ENCODE data around the gene TSPAN9. TPM values are rescaled to one million over a fixed set of nuclear protein-coding genes. Genes with fewer than 3 reads are reported as not detected.

Gene TSPAN9
- total RNA-seq, 3 donors from 2014 or later: 16.8 to 44.9 (median 36.9) TPM

DNA sequence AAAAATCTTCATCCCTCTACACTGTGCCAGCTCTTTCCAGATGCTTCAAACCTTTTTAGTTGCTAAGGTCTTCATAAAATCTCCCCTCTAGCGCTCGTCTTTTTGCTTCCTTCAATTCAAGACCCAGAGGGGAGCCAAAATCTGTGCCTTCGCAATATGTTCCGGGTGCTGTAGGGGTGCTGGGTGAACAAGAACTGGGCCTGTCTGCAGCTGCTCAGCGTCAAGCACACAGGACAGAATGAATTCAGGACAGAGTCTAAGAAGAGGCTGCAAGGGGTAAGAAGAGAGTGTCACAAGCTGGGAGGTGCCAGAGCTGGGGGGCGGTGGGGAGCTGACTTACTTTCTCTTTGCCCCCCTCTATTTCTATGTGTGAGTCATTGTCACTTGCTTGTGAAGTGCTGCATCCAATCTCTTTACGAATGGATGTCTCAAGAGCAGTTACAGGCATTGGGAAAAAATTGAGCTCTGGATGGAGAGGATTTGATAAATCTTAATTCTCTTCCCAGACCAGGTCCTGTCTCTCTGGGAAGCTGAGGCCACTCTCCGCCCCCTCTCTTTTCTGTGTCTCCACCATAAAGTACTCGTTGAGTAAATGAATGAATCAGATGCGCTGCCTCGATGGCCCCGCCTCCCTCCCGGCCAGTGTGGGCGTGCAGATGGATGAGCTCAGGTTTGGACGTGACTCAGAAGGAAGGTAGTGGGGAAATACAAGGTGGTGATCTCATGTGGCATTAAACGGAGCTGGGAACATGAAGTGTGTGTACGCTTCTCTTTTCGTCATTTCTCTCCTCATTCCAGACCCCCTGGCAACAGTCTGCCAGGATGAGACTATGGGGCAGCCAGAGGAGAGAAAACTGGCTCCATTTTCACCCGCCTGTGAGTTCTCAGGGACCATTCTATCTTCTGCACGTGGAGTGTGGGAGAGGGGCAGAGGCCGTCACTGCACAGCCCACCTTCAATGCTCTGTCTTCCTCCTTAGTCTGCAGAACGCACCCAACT is 91.3 kb downstream of the TSPAN9 start:
- H3K9me3 ChIP-seq: no peaks in the 10 kb centered on the region
- no peak overlapping the region for H3K4me3 ChIP-seq
- intact Hi-C loops (cut with DNase I; ENCODE audit: low total_unique reads): no loop called here
- peak; percentile 66 to 72 for DNase-seq (ENCODE audit: low spot score in 2 of 2)
- TF ChIP-seq, protein P1, sequence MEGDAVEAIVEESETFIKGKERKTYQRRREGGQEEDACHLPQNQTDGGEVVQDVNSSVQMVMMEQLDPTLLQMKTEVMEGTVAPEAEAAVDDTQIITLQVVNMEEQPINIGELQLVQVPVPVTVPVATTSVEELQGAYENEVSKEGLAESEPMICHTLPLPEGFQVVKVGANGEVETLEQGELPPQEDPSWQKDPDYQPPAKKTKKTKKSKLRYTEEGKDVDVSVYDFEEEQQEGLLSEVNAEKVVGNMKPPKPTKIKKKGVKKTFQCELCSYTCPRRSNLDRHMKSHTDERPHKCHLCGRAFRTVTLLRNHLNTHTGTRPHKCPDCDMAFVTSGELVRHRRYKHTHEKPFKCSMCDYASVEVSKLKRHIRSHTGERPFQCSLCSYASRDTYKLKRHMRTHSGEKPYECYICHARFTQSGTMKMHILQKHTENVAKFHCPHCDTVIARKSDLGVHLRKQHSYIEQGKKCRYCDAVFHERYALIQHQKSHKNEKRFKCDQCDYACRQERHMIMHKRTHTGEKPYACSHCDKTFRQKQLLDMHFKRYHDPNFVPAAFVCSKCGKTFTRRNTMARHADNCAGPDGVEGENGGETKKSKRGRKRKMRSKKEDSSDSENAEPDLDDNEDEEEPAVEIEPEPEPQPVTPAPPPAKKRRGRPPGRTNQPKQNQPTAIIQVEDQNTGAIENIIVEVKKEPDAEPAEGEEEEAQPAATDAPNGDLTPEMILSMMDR (IDR thresholded peaks at IDR 0.05): no peak
- peak in 1 of 3 donors; percentile 18 for TF ChIP-seq POLR2AphosphoS5 (IDR thresholded peaks at IDR 0.05)
- TF ChIP-seq POLR2A (IDR thresholded peaks at IDR 0.05): no peak
- no peaks in the 10 kb centered on the region for H3K27me3 ChIP-seq
- no peaks in the 10 kb centered on the region for H3K36me3 ChIP-seq
- H3K4me1 ChIP-seq: no peaks in the 10 kb centered on the region
- H3K27ac ChIP-seq: peak overlapping the region; percentile 34 to 70

DNA sequence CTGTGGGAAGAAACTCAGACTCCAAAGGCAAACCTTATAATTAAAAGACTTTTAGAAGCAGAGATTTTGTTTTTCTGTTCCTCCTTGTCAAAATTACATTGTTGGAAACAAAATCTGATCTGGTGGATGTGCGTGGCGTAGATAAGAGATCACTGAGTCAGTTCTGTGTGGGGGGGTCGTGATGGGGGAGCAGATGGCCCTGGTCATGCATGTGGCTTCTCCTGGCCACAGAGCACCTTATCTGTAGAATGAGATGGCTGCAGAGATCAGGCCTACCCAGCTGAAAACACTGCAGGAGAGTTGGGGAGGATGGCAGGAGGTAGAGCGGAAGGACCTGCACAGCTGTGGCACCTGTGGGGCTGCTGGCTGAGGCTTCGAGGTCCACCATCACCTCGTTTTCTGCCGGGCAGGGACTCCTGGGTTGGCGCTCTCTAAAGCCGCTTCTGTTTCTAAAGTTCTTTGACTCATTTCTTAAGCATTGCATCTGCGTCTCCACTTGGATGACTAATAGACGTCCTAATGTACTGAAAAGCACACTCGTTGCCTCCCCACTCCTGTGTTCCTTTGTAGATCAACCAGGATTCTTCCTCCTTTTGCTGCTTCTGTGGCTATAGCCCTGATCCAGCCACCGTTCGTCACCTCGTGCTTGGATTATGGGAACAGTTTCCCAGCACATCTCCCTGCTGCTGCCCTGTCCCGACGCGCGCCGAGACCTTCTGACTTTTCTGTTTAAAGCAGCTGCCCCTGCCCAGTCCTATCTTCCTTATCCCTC is 93.4 kb downstream of the TSPAN9 start:
- intact Hi-C loops (cut with DNase I; ENCODE audit: low total_unique reads): no loop called here
- no peak for DNase-seq (ENCODE audit: low spot score in 2 of 2)
- H3K27ac ChIP-seq: no peak overlapping the region

DNA sequence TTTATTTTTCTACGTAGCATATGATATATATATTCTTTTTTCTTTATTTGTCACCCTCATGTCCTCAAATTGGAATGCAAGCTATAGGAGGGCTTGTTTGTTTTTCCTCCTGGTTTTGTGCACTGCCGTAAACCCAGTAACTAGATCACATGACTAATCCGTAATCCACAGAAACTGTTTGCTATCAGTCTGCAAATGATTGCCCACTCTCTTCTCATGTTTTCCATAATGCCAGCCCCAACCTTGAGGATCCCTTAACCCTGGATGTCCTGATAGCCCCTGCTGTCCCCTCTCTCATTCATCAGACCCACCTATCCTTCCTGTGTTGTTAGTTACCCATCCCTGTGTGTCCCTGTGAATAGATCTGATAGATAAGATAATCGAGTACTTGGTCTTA is 94.0 kb downstream of the TSPAN9 start:
- TF ChIP-seq POLR2A (IDR thresholded peaks at IDR 0.05): no peak
- TF ChIP-seq, protein P1 (IDR thresholded peaks at IDR 0.05): no peak
- TF ChIP-seq POLR2AphosphoS5 (IDR thresholded peaks at IDR 0.05): no peak
- Histone ChIP-seq H3K9me3 (no peaks in the 10 kb centered on the region), H3K4me3 (no peak overlapping the region), H3K4me1 (no peaks in the 10 kb centered on the region), H3K27ac (no peak overlapping the region), H3K36me3 (no peaks in the 10 kb centered on the region), H3K27me3 (no peaks in the 10 kb centered on the region)
- no peak for DNase-seq (ENCODE audit: low spot score in 2 of 2)
- intact Hi-C loops (cut with DNase I; ENCODE audit: low total_unique reads): no loop called here

More for the DNA sequence above, 93.4 kb downstream of the TSPAN9 start:
- Histone ChIP-seq H3K27me3 (no peaks in the 10 kb centered on the region), H3K4me3 (no peak overlapping the region), H3K9me3 (no peaks in the 10 kb centered on the region), H3K4me1 (no peaks in the 10 kb centered on the region), H3K36me3 (no peaks in the 10 kb centered on the region)
- TF ChIP-seq POLR2A (IDR thresholded peaks at IDR 0.05) (no peak), POLR2AphosphoS5 (IDR thresholded peaks at IDR 0.05) (no peak)
- TF ChIP-seq, protein P1 (IDR thresholded peaks at IDR 0.05): no peak

DNA sequence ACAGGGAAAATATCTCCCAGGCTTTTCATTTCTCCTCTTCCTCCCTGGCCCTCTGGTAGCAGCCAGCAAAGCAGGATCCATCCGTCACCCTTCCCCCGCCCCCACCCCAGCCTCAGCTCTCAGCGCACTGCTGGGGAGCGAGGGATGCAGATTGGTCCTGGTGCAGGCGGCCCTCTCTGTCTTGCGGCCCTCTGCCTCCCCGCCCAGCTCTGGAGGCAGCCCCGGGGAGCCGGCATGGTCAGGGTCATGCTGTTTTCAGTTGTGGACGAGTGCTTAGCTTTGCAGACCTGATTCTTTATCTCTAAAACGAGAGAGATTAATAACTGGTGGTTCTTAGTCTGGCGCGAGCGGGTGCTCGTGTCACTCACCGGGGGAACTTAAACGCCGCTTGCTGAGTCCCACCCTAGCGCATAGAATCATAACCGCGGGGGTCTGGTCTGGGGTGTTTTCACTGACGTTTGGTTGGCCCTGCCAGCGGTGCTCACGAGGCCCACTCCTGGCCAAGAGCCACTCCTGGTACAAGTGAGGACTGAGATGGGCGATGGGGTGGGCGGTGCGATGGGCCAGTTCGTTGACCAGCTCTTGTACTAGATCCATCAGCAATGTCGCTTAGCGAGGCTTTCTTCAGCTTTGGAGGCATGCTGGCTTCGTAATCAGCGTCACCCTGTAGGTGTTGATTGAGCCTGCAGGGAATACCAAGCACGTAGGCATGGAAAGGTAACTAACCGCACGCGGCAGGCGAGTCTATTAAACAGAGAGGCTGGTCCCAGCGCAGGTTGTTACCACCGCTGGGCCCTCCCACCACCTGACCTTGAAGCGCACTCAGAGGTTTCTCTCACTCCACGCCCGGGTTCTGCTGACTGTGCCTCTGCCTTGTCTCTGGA is 95.2 kb downstream of the TSPAN9 start:
- TF ChIP-seq POLR2AphosphoS5 (IDR thresholded peaks at IDR 0.05) (no peak), POLR2A (IDR thresholded peaks at IDR 0.05) (no peak)
- TF ChIP-seq, protein P1 (IDR thresholded peaks at IDR 0.05): no peak
- no peaks in the 10 kb centered on the region for H3K36me3 ChIP-seq
- H3K4me1 ChIP-seq: no peaks in the 10 kb centered on the region
- H3K9me3 ChIP-seq: no peaks in the 10 kb centered on the region
- no peak for DNase-seq (ENCODE audit: low spot score in 2 of 2)
- H3K27ac ChIP-seq: no peak overlapping the region
- H3K27me3 ChIP-seq: no peaks in the 10 kb centered on the region
- no peak overlapping the region for H3K4me3 ChIP-seq
- intact Hi-C loops (cut with DNase I; ENCODE audit: low total_unique reads): no loop called here
